HG02840 (cell line): ENCODE measurements around the gene PCSK1N.

Experiments used
- ATAC-seq: cut with Tn5 transposase; IDR thresholded peaks from one replicate; pipeline ENCODE4 v1.9.1; 2021; ENCODE audit warnings: mild to moderate bottlenecking, moderate library complexity, moderate number of reproducible peaks; ENCODE audit not compliant: unreplicated experiment, low FRiP score

PCSK1N gene

DNA sequence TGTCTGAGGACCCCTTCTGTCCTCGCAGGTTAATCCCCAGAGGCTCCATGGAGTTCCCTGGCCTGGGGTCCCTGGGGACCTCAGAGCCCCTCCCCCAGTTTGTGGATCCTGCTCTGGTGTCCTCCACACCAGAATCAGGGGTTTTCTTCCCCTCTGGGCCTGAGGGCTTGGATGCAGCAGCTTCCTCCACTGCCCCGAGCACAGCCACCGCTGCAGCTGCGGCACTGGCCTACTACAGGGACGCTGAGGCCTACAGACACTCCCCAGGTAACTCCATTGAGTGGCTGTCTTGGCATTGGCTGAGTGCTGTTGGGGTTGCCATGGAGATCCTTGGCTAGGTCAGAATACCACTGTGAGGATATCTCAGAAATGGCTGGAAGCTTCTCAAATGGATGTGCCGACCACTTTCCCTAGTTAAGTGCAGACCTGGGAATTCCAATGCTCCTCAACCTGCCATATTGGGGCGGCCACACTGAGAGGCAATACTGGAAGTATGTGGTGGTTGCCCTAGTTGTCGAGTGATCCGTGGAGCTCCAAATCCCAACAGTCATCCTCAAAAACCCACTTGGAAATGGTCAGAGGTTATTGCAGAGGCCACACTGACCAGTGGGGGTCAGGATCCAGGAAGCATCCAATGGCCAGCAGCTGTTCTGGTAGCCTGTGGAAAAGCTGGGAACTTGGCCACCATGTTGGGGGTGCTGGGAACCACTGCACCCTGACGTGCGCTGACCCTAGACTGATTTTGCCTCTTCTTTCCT lies 44.2 kb downstream of the PCSK1N start:
- no peak for ATAC-seq

DNA sequence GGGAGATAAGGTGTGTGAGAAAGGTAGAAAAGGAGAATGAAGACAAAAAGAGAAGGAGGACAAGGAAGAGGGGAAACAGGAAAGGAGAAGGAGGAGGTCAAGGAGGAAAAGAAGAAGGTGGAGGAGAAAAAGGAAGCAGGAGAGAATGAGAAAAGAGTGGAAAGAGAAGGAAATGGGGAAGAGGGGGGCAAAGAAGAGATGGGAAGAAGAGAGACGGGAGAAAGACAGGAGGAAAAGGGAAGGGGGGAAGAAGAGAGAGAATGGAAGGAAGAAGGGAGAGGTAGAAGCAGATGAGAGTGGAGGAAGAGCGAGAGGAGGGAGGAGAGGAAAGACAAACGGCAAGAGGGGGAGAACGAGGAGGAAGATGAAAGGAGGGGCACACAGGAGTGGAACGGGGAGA lies 44.9 kb downstream of the PCSK1N start:
- ATAC-seq = no peak

DNA sequence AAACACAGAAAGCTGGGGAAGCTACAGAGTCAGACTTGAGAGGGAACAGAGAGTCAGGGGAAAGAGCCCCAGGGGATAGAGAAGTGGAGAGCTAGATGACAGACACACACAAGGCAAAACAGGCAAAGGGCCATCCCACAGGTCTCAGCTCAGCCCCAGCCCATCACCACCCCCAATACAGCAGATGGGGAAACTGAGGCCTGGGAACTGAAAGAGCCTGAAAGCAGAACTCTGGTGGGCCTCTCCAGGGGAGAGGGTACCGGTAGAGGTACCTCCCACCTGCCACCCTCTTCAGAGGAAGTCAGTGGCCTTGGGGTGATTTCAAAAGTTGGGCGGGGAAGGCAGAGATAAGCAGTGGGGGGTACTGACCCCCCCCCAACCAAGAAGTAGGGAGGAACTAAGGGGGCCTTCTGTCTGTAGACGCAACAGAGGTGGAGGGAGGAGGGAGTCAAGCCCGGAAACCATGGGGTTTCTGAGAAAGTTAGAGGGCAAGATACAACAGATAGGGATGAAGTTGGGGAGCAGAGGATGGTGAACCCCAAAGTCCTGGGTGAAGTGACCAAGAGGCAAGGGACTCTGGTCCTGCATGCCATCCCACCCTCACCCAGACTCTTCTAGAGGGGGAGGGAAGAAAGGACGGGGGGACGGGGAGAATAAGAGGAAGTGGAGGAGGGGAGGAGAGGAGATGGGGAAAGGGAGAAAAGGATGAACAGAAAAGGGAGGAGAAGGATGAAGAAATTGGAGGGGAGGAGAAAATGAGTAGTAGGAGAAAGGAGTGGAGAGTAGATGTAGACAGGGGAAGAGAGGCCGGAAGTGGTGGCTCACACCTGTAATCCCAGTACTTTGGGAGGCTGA lies 45.8 kb downstream of the PCSK1N start:
- no peak for ATAC-seq

DNA sequence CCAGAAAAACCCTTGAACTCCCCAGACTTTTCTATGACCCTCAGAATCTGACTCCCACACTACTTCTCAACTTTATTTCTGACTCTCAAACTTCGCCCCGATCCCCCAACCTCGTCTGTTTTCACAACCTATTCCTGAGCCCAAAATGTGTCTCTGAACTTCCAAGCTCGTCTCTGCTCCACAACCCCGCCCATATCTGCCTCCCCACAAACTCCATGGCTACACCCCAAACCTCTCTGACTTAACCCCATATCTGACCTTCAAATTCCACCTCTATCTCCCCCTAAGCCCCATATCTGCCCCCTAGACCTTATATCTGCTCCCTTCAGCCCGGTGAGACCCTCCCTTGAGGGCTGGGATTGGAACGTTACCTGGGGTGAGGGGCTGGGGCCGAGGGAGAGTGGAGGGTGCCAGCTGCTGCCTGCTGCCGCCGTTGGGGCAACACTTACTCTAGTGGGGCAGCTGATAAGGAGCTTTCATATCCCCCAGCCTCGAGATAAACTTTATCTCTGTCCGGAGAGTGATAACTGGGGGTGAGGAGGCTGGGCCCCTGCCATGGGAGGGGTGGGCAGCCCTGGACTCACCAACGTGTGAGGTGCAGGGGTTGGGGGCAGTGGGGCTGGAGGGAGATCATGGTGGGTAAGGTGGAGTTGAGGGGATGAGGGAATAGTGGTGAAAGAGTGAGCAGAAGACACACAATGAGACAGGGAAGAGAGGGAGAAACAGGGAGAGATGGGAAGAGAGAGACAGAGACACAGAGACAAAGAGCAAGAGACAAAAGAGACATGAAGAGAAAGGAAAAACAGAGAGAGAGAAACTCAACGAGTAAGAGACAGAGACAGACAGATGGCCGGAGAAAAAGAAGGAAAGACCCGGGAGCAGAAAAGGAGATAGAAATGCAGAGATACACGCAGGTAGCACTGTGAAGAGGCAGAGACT lies 47.6 kb downstream of the PCSK1N start:
- no peak for ATAC-seq

DNA sequence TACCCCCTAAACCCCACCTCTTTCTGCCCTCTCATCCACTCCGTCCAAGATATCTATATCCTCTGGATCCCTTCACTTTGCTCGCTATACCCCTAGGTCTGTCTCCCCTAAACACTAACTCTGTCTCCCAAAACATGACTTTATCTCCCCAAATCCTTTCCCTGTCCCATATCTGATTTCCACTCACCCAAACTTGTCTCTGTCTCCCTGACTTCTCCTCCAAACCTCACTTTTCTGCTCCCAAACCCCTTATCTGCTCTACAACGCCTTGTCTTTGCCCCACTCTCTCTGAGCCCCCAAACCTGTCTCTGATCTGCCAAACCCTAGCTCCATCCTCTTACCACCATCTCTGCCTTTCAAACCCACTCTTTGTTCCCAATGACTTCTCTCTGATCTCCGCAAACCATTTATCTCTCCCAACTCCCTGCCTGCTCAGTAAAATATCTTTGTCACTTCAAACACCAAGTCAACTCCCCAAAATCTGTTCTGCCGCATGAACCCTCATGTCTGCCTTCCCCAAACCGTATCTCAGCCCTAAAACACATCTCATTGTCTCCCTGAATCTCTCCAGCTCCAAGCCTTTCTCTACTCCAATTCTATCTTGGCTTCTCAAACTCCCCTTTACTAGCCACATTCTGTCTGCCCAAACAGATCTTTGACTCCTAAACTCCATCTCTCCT lies 48.4 kb downstream of the PCSK1N start:
- no peak for ATAC-seq

DNA sequence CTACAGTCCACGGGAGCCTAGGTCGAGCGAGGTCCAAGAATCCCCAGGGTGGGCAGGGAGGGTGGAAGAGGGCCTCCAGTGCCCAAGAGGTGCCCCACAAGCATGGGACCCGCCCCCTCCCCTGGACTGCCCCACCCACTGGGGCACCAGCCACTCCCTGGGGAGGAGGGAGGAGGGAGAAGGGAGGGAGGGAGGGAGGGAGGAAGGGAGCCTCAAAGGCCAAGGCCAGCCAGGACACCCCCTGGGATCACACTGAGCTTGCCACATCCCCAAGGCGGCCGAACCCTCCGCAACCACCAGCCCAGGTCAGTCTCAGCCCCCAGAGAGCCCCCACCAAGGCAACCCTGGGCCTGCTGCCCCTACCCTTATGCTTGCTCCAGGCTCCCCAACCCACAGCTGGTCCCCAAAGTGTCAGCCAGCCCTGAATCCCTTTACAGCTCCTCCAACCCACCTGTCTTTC lies 49.0 kb downstream of the PCSK1N start, which contains the start of gene GATA1:
GATA1 (plus strand) TSS at position 250 of the 460 bp plus-strand sequence. CDS start 4,520 bp downstream, outside the sequence.
- ATAC-seq = no peak

DNA sequence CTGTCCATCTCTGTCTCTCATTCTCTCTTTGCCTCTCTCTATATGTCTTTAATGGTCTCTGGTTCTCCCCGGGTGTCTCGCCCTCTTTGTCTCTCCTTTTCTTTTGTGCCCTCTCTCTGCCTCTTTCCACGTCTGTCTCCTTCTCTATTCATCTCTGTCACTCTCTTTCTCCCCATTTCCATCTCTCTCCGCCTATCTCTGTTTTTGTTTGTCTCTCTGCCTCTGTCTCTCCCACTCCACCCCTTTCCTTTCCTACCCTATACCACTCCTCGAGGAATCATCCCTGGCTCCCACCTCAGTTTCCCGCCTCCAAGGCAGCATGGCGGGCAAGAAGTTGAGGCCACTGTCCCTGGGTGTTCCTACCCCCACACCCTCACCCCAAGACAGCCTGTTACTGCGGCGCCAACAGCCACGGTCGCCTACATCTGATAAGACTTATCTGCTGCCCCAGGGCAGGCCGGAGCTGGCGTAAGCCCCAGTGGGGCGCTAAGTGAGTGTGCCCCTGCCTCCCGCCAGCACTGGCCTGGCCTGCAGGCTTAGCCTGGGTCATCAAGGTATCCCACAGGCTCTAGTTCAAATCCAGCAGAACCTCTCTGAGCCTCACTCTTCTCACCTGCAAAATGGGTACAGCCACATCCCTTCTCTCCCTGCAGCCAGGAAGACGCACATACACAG lies 49.7 kb downstream of the PCSK1N start:
- no peak for ATAC-seq

DNA sequence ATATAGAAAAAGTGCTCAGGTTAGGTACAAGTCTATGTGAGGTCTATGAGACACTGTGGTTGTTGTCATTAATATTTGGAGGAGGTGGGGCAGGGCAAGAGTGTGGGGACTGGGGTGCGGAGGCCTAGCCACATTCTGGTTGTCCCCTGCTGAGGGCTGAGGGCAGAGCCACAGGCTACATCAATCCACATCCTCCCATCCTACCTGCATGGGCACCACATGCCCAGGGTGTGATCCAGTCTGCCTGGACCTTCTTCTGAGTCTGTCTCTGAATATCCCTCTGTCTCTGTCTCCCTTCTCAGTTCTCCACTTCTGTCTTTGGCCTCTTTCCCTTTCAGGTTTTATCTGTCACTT lies 50.2 kb downstream of the PCSK1N start:
- ATAC-seq = no peak

DNA sequence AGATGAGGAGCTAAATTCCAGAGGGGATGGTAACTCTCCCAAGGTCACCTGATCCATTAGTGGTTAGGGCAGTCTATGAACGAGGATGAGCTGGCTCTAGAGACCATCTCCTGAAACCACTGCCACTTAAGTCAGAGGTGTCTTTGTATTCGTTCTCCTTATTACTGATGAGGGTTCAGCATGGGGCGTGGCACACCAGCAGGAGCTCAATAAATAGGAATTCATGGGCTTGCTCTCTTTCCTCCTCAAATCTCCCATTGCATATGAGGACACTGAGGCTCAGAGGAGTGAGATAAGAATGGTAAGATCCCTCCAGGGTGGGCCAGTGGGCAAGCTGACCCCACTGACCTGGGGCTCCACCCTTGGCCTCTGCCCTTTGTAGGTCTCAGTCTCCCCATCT lies 50.7 kb downstream of the PCSK1N start:
- ATAC-seq = no peak

DNA sequence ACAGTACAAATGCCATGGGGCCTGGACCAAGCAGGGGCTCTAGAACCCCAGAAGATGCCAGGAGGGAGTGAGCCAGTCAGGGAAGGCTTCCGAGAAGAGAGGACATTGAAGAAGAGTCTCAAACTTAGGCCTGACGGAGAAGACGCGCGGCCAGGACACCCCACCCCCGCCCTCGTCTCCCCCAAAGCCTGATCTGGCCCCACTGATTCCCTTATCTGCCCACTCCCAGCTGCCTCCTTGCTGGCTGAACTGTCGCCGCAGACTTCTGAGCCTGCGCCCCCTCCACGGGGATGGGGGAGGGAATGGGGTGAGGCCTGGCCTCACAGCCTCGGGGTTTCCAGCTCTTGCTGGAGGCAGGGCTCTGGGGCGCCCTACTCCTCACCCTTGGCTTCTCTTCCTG lies 52.6 kb downstream of the PCSK1N start:
- ATAC-seq = no peak

DNA sequence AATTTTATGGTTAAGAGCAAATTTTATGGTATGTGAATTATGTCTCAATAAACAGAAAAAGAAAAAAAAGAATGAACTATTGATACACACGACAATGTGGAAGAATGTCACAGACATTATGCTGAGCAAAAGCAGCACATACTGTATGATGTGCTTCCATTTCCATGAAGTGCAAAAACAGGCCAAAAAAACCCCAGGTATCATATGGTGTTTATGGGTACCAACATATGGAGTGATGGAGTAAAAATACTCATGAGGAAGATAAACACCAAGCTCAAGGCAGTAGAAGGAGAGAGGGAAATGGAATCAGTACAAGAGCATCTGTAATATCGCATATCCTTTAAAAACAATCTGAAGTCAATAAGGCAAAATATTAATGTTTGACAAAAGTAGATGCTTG lies 53.2 kb downstream of the PCSK1N start:
- no peak for ATAC-seq

DNA sequence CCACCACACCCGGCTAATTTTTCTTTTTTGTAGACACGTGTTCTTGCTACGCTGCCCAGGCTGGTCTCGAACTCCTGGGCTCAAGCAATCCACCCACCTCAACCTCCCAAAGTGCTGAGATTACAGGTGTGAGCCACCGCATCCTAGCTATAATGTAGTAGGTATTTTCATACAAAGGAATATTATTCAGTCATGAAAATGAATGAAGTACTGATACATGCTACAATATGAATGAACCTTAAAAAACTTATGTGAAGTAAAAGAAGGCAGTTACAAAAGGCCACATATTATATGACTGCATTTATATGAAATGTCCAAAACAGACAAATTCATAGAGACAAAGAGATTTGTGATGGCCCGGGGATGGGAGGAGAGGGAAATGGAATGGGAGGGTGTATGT lies 53.7 kb downstream of the PCSK1N start:
- ATAC-seq = no peak
